H1 (cell line): ENCODE measurements around the gene DACT1.
A peak's percentile ranks its signal among the peaks of the same experiment; 100 is the strongest.

Experiments
- EZH2 ChIP-seq: fragments of 200-600 bp; sonication (generic); IDR thresholded peaks from 2 replicates; pipeline ENCODE4 v1.7.1; 2012; ENCODE audit warnings: low read depth, mild to moderate bottlenecking, moderate library complexity, low read length, inconsistent platforms; ENCODE audit not compliant: severe bottlenecking
- MAFK ChIP-seq: IDR thresholded peaks from 2 replicates; pipeline ENCODE4 v1.6.1; 2012; ENCODE audit warnings: low read depth, mild to moderate bottlenecking, improper control_type of control experiment, low read length
- RAD21 ChIP-seq, 2 experiments: IDR thresholded peaks in 1 of 2; conservative IDR thresholded peaks in 1 of 2; 2 replicates each; pipeline ENCODE4 v1.6.1; 2011; ENCODE audit warnings: low read depth in 2 of 2, low read length in 2 of 2, improper control_type of control experiment in 1 of 2, inconsistent platforms in 1 of 2, mild to moderate bottlenecking in 1 of 2, moderate library complexity in 1 of 2
- RFX5 ChIP-seq: IDR thresholded peaks from 2 replicates; pipeline ENCODE4 v1.6.1; 2011; ENCODE audit warnings: low read depth, low read length, improper control_type of control experiment, borderline replicate concordance
- SIX5 ChIP-seq: IDR thresholded peaks from 2 replicates; pipeline ENCODE4 v1.6.1; 2011; ENCODE audit warnings: mild to moderate bottlenecking, low read depth, low read length
- SP2 ChIP-seq: IDR thresholded peaks from 2 replicates; pipeline ENCODE4 v1.6.1; 2012; ENCODE audit warnings: mild to moderate bottlenecking, low read length, inconsistent platforms
- TAF1 ChIP-seq: IDR thresholded peaks from 2 replicates; pipeline ENCODE4 v1.6.1; 2011; ENCODE audit warnings: mild to moderate bottlenecking, low read depth, low read length
- TBP ChIP-seq: IDR thresholded peaks from 2 replicates; pipeline ENCODE4 v1.6.1; 2011; ENCODE audit warnings: low read depth, low read length, improper control_type of control experiment
- TF ChIP-seq, protein P1 (sequence below), 3 experiments: IDR thresholded peaks; 1 replicate in 2 of 3; 2 replicates in 1 of 3; pipeline versions ENCODE4 v1.5.1 to v1.6.1; 2011; ENCODE audit warnings: low read length in 3 of 3, mild to moderate bottlenecking in 3 of 3, inconsistent platforms in 2 of 3, low read depth in 1 of 3, moderate library complexity in 1 of 3; ENCODE audit not compliant: insufficient read depth in 1 of 3; ENCODE audit errors: control extremely low read depth in 1 of 3
- TF ChIP-seq, protein P2 (sequence below): IDR thresholded peaks from 2 replicates; pipeline ENCODE4 v1.6.1; 2012; ENCODE audit warnings: inconsistent platforms

DNA sequence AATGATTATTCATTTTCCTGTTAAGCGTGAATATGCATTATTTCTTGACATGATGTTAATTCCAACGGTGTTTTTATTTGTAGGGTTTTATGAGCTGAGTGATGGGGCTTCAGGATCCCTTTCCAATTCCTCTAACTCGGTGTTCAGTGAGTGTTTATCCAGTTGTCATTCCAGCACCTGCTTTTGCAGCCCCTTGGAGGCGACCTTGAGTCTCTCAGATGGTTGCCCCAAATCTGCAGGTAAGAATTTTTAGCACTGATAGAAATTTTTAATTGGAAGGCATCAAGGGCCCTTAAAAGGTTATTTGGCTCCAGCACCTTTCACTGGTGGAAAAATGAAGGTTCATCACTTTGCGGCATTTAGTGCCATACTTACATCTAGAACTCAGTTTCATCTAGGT, 3.7 kb downstream of the DACT1 start:
- TF ChIP-seq EZH2 (no peak), MAFK (no peak), SIX5 (no peak), RAD21 (IDR thresholded peaks at IDR 0.05 in 1 of 2, conservative IDR thresholded peaks at IDR 0.05 in 1 of 2; ENCODE audit: low read depth in 2 of 2, low read length in 2 of 2) (peak; percentile 68 to 75), RFX5 (no peak), TAF1 (no peak), SP2 (no peak), TBP (no peak)
- TF ChIP-seq, protein P1, sequence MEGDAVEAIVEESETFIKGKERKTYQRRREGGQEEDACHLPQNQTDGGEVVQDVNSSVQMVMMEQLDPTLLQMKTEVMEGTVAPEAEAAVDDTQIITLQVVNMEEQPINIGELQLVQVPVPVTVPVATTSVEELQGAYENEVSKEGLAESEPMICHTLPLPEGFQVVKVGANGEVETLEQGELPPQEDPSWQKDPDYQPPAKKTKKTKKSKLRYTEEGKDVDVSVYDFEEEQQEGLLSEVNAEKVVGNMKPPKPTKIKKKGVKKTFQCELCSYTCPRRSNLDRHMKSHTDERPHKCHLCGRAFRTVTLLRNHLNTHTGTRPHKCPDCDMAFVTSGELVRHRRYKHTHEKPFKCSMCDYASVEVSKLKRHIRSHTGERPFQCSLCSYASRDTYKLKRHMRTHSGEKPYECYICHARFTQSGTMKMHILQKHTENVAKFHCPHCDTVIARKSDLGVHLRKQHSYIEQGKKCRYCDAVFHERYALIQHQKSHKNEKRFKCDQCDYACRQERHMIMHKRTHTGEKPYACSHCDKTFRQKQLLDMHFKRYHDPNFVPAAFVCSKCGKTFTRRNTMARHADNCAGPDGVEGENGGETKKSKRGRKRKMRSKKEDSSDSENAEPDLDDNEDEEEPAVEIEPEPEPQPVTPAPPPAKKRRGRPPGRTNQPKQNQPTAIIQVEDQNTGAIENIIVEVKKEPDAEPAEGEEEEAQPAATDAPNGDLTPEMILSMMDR (IDR thresholded peaks at IDR 0.05; ENCODE audit: control extremely low read depth in 1 of 3, insufficient read depth in 1 of 3, low read depth in 1 of 3, low read length in 3 of 3): peak; percentile 46 to 65 (median 64)
- TF ChIP-seq, protein P2, sequence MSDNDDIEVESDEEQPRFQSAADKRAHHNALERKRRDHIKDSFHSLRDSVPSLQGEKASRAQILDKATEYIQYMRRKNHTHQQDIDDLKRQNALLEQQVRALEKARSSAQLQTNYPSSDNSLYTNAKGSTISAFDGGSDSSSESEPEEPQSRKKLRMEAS: no peak
